HG02763 (cell line): Measurements from ENCODE around the gene YTHDF1.
"Not testable (repeated sequence)": the region's sequence is repeated elsewhere in the genome, so short reads cannot be mapped to it uniquely, and the experiment has no call there.

Source experiments
- ATAC-seq: cut with Tn5 transposase; IDR thresholded peaks from one replicate; pipeline ENCODE4 v1.9.1; 2021; ENCODE audit warnings: mild to moderate bottlenecking, moderate library complexity; ENCODE audit not compliant: unreplicated experiment

YTHDF1 gene

DNA sequence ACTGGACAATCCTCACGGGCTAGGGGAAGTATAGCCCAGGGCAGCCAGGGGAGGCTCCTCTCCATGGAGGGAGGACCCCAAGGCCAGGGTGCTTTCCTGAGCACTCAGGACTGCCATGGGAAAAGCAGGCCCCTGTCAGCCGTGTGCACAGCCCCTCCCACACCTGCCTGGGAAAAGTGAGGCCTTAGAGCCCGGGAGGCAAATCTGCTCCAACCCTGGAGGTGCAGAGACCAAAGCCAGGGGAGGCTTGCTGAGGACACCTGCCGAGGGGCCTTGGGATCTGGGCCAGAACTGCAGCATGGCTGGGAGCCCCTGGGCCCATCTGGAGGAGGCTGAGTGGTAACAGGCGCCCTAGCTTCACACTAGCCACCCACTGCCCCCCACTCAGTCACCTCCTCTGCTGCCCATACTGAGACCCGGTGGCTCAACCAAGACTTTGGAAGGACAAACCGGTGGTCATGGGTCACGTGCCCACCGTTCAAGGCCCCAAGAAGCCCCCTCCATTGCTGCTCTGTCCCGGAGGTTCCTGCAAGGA is 55.2 kb downstream of the YTHDF1 start:
- no peak for ATAC-seq

GRCh38 chr20:63159826-63160640 is 55.9 kb downstream of the YTHDF1 start:
- ATAC-seq = no peak

- not testable (repeated sequence) for ATAC-seq
Observed at GRCh38 chr20:63159251-63159650, 56.7 kb downstream of the YTHDF1 start.

DNA sequence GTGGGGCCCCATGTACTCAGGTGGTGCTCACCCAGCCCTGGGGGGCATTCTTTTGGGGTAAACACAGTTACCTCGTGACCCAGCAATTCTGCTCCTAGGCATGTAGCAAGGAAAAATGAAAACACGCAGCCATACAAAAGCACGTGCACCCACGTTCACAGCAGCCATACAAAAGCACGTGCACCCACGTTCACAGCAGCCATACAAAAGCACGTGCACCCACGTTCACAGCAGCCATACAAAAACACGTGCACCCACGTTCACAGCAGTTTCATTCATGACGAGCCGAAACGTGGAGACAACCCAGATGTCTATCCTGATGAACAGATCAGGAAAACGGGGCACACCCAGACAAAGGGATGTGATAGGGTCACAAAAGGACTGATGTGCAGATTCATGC is 57.1 kb downstream of the YTHDF1 start:
- ATAC-seq = no peak

DNA sequence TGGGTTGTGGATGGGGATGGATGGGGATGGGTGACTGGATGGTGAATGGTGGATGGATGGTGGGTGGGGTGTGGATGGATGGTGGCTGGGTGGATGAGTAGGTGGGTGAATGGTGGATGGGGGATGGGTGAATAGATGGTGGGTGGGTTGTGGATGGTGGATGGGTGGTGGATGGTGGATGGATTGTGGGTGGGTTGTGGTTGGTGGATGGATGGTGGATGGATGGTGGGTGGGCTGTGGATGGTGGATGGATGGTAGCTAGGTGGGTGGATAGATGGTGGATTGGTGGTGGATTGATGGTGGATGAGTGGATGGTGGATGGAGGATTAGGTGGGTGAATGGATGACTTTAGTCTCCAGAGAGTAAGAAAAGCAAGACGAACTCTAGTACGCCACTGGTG is 57.6 kb downstream of the YTHDF1 start:
- no peak for ATAC-seq

DNA sequence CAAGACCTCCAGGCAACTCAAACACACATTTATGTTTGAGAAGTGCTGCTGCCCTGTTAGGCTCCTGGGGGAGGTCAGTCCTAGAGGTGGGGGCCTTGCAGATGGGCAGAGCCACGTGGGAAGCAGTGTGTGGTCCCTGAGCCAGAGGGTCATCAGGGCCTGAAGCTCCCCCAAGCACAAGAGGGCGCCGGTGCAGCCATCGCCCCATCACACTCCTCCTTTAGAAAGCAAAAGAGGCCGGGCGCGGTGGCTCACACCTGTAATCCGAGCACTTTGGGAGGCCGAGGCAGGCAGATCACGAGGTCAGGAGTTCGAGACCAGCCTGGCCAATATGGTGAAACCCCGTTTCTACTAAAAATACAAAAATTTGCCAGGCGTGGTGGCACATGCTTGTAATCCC is 58.5 kb downstream of the YTHDF1 start:
- not testable (repeated sequence) for ATAC-seq

- no peak for ATAC-seq
Observed at GRCh38 chr20:63156221-63156671, 59.7 kb downstream of the YTHDF1 start.

GRCh38 chr20:63155266-63156165 is 60.4 kb downstream of the YTHDF1 start:
- no peak for ATAC-seq

GRCh38 chr20:63154395-63154794 is 61.5 kb downstream of the YTHDF1 start:
- no peak for ATAC-seq

GRCh38 chr20:63153254-63154221 is 62.4 kb downstream of the YTHDF1 start:
- ATAC-seq = no peak

- no peak for ATAC-seq
Observed at GRCh38 chr20:63152322-63153253, 63.3 kb downstream of the YTHDF1 start.

DNA sequence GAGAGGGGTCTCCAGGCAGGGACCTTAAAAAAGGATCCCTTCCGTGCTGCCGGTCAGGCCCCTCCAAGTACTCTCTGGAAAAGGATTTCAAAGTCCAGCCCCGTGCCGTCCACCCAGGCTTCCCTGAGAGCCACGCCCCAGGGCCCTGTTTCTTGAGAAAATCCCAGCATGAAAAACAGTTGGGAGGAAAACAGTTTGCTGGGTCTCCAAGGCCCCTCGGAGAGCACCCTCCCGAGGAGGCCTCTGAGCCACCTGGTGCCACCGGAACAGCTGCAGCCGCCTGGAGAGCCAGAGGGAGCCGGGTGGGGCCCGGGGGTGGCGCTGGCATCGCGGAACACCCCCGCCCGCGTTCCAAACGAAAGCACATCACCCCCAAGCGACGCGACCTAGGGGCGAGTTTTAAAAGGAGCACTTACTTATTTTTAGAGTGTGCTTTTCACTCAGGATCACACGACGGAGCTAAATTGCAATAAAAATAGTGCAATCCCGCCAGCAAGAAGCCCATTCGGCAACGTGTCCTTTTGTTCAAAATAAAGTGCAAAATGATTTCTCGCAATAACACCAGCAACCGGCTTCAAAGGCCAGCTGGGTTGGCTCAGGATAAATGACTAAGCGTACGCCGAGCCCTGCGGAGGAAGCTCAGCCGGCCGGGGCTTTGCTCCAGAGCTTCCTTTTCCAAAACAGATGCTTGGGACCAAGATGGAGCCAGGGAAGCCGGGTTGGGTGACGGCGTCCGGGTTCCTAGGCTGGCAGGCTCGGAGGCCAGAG is 64.2 kb downstream of the YTHDF1 start:
- ATAC-seq = no peak

GRCh38 chr20:63150911-63151531 is 64.9 kb downstream of the YTHDF1 start:
- no peak for ATAC-seq

GRCh38 chr20:63150391-63150898 is 65.5 kb downstream of the YTHDF1 start:
- ATAC-seq = no peak

DNA sequence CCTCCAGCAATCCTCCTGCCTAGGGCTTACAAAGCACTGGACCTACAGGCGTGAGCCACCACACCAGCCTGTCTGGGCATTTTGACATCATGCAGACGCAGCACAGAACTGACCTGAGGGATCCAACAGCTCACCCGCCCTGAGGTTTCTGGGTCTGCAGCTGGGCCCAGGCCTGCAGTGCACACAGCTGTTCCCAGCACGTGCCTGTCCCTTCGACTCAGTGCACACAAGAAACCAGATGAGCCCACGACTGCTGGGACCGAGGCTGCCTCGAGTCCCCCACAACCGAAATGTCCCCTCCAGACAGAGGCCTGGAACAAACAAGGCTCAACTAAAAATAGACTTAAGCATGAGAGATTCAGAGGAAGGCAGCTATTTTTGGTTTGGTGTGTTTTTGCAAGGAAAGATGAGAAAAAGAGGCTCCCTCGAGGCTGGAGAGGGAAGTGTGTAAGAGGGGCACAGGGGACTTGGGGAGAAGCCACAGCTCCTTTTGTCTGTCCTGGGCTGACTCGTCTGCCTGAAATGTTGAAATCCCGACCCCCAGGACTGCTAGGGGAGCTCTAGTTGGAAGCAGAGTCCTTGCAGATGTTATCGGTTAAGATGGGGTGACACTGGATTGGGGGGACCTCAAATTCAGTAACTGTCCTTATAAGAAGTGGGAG is 66.3 kb downstream of the YTHDF1 start:
- no peak for ATAC-seq

DNA sequence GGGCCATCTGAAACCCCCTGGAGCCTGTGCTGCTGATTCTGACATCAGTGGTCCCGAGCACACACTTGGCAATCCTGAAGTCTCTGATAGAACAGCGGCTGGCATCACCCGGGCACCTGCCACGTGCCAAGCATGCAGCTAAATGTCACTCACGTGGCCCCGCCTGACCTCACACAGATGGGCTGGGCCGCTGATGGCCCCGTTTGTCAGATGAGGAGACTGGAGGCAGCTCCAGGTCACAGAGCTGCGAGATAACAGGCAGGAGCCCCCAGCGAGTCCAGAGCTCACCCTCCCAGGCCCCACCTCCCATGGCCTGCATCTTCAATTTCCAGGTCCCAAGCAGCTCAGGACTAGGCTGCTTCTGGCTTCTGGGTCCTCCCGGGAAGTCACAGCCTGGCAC is 67.2 kb downstream of the YTHDF1 start:
- ATAC-seq = no peak

DNA sequence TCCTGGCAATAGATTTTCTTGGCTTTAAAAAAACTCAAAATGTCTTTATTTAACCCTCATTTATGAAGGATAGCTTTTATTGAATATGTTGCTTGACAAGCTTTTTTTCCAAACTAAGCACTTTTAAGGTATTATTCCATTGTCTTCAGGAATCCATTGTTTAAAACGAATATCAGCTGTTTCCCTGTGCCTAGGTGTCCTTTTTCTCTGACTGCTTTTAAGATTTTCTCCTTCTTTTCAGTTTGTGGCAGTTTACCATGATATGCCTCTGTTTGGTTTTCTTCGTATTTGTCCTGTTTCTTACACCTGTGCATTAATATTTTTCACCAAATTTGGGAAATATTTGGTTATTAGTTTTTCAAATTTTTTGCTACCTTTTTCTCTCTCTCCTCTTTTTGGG is 68.4 kb downstream of the YTHDF1 start:
- ATAC-seq = no peak
